MM.1S (cell line): ENCODE results near the gene CIPC.

Source experiments
- CTCF ChIP-seq: fragments of 300-600 bp; sonication (generic); IDR thresholded peaks from 2 replicates; pipeline ENCODE4 v1.5.1; 2016; ENCODE audit warnings: antibody characterized with exemption, low read length, mixed read lengths
- EZH2 ChIP-seq: fragments of 300-600 bp; sonication (generic); optimal IDR thresholded peaks from 2 replicates; pipeline ENCODE3; 2017; ENCODE audit warnings: low read depth, mild to moderate bottlenecking, antibody characterized with exemption, low read length, mixed read lengths

- TF ChIP-seq CTCF (no peak), EZH2 (no peak)
These were observed 7.3 kb downstream of the CIPC start for GRCh38 chr14:77105145-77105939.
